GM21576 (cell line): ENCODE results near the gene RTN4.
A peak's percentile ranks its signal among the peaks of the same experiment; 100 is the strongest.
"Not testable (repeated sequence)": the region's sequence is repeated elsewhere in the genome, so short reads cannot be mapped to it uniquely, and the experiment has no call there.

Source experiments
- ATAC-seq: cut with Tn5 transposase; IDR thresholded peaks from one replicate; pipeline ENCODE4 v1.9.1; 2021; ENCODE audit warnings: mild to moderate bottlenecking, moderate library complexity; ENCODE audit not compliant: unreplicated experiment

The RTN4 gene

DNA sequence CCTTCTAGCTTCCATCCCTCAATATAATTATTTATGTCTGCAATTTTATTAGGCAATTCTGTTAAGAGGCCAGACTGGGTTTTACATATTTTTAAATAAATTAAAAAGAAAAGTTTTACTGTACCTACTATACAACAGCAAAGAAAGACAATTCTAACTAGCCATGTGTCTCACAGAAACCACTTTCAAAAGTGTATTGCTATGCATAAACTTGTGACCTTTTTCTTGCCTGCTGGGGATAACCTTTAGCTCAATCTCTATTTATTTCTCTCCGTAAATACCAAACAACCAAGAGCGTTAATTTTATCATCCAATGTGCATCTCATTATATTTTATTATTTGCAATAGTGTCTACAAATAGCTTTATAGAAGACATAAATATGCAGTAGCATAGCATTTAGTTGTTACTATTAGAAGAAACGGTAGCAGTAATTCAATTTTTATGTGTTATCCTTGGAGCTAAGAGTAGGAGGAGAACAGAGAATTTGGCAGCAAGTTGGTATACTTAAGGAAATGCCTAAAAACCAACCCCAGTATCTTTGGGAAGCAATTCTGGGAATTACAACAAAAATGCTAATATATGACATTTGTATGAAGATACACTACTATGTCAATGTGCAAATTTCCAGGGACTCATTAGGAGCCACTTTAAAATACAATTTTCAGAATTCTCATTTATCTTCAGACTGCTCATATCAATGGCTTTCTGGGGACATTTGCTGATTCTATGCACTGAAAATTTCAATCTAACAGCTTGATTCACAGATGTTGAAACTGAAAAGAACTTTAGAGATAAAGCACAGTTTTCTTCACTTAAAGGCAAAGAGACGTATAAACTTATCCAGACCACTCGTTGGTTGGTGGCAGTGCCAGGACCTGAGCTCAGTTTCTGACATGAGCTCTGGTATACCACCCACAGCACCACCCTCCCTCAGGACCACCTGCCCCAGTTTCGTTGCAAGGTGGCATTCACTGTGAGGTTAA lies 23.0 kb upstream of the RTN4 start:
- ATAC-seq = no peak

DNA sequence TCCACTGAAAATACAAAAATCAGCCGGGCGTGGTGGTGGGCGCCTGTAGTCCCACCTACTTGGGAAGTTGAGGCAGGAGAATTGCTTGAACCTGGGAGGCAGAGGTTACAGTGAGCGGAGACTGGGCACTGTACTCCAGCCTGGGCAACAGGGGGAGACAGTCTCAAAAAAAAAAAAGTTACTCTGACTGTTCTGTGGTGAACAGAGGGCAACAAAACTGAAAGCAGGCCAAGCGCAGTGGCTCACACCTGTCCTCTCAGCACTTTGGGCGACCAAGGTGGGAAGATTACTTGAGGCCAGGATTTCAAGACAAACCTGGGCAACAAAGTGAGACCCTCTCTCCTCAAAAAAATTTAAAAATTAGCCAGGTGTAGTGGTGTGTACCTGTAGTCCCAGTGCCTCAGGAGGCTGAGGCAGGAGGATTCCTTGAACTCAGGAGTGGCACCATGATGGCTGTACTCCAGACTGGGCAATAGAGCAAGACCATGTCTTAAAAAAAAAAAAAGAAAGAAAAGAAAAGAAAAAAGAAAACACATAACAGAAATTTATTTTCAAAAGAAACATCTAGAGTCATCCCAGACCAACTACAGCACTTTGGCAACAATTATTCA lies 13.6 kb upstream of the RTN4 start:
- peak; percentile 71 for ATAC-seq

DNA sequence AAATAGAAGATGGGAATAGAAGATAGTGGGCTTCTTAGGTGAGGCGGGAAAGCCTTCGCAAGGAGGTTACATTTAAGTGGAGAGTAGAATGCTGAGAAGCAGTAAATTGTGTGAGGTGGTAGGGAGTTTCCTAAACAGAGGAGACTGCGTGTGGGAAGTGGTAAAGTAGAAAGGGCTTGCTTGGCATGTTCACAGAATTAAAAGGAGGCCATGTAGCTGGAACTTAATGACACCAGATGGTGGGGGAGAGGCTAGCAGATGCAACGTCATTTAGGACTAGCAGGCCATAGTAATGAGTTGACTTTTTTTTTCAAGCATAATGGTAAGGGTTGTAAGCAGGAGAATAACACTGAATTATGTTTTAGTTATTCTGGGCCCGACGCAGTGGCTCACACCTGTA lies 13.0 kb upstream of the RTN4 start:
- no peak for ATAC-seq

DNA sequence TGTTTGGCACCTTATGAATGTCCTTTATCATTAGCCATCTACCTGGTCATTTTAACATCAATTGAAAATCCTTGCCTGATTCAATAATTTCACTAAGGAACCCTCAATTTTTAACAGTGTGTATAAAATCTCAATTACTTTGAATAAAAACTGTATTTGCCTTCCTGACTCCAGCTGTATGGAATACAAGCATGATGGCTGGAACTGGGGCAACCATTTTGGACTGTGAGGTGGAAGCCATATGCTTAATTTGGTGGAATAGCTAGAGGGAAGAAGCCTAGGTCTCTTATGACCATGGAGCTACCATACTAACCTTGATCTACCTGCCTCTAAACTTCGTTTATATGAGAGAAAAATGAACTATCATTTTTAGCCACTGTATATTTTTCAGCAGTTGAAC lies 12.5 kb upstream of the RTN4 start:
- no peak for ATAC-seq

GRCh38 chr2:55061523-55062344 lies 11.5 kb upstream of the RTN4 start:
- ATAC-seq = no peak

DNA sequence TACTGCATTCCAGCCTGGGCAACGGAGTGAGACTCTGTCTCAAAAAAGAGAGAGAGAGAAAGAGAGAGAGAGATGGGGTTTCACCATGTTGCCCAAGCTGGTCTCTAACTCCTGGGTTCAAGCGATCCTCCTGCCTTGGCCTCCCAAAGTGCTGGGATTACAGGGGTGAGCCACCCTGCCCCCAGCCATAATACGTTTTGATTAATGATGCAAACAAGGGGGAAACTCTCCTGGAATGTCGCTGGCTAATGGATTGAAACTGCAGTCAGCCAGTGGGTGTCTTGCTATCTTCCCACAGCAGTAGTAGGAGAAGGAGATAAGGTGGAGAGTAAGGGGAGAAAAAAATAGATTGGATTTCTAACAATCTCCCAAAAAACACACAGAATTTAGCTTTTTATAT lies 9.5 kb upstream of the RTN4 start:
- no peak for ATAC-seq

DNA sequence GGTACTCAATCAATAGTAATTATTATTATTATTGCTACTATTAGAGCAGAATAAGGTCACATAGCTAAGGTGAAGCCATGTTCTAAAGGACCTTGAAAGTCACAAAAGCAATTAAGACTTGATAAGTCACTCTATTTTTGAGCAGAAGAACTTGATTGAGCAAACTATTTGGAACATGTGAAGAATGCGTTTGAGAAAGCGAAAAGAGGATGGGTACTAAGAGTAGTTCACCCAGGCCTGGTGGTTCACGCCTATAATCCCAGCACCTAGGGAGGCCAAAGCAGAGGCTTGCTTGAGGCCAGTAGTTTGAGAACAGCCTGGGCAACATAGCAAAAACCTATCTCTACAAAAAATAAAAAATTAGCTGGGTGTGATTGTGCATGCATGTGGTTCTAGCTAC lies 7.2 kb upstream of the RTN4 start:
- no peak for ATAC-seq

DNA sequence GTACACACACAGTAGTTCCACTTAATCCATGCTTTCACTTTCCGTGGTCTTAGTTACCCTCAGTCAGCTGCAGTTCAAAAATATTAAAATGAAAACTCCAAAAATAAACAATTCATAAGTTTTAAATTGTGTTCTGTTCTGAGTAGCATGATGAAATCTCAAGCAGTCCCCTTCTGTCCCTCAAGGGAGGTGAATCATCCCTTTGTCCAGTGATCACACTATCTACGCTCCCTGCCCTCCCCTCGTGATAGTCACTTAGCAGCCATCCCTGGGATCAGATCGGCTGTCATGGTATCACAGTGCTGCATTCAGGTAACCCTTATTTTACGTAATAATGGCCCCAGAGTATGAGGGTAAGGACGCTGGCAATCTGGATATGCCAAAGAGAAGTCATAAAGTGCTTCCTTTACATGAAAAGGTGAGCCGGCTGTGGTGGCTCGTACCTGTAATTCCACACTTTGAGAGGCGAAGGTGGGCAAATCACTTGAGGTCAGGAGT lies 5.8 kb upstream of the RTN4 start:
- ATAC-seq = no peak

DNA sequence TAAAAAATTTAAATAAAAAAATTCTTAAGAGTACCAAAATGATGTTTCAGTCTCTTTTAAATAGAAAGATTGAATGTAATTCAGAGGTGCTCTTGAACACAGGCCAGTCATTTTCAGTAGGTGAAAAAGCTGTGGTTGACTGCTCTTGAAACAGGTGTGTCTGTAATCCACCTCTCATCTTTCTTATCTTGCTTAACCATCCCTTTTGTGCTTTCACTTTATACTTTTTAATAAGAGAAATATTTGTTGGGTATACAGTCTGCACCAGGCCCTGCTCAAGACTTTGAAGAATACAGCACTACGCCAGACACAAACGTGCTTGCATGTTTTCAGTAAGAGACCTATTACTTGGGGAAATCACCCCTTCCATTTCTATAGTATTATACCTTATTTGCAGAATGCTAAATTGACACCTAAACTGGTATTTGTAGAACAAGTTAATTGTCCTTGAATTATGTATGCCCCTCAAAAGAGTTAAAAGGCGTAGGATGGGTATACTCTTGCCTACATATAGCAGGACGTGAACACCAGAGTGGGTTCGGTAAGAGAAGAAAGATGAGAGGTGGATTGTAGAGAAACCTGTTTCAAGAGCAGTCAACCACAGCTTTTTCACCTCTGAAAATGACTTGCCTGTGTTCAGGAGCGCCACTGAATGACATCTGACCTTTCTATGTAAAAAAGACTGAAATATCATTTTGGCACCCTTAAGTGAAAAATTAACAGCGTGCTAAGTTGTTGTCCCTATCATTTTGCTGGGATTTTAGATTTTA lies 4.0 kb upstream of the RTN4 start:
- ATAC-seq = peak; percentile 27

GRCh38 chr2:55053225-55053624 lies 3.0 kb upstream of the RTN4 start:
- not testable (repeated sequence) for ATAC-seq

DNA sequence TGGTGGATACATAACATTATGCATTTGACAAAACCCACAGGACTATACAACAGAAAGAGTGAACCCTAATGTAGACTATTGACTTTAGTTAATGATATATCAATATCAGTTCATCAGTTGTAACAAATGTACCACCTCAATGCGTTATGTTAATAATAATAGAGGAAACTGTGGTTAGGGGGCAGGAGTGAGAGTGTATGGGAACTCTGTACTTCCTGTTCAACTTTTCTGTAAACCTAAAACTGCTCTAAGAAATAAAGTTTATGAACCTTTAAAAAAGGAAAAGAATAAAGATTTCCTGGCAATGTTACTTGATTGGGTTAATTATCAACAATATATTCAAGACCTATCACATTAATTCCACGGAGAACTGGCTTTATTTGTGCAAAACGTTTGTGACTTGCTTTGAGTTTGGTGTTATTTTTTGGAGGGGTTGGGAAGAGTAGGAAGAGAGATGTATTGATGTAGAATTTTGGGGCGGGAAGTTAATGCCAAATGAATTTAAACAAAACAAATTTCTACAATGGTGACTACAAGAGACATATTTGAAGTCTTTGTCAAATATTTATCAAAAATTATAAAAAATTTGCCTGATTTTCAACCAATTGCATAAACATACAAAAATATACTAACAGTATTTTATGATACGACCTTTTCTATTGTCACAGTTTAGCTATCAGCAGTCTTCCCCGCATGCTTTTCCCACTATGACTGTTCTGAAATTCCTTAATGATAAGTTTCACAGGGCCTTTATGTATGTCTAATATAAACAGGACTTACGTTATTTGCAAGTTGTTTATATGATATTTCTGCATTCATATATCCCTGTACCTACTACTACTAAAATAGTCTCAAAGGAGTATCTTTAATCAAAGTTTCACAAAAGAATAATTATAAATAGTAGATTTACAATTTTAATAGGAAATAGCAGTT lies 2.1 kb upstream of the RTN4 start:
- no peak for ATAC-seq

- ATAC-seq = no peak
Observed at GRCh38 chr2:55051026-55051866, 995 bp upstream of the RTN4 start.

GRCh38 chr2:55049821-55050099 lies 491 bp downstream of the RTN4 start:
- no peak for ATAC-seq

- no peak for ATAC-seq
Observed at GRCh38 chr2:55049043-55049820, 1.0 kb downstream of the RTN4 start.

DNA sequence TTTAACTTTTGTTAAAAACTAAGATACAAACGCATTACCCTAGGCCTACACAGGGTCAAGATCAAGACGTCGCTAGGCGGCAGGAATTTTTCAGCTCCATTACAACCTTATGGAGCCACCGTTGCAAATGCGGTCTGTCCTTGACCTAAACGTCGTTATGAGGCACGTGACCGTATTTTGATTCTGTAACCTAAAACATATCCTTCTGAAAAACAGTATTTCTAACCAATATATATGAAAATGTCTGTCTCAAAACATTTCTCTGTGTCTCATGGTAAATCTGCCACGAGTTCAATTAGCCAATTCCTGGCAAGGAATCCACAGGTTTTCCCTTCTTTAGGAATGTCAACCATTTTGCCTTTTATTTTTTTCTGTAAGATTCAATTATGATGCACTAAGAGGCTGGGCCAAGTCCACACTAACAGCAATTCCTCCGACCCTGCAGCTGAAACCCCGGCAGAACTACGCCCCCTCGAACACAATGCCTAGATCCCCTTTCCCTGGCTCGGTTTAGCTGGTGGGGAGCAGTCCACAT lies 1.7 kb downstream of the RTN4 start:
- ATAC-seq = no peak

GRCh38 chr2:55047677-55048299 lies 2.5 kb downstream of the RTN4 start:
- no peak for ATAC-seq

- ATAC-seq = no peak
Observed at GRCh38 chr2:55045780-55046179, 4.5 kb downstream of the RTN4 start.
